OCI-LY3 (cell line): ENCODE measurements around the gene EIF4E.
"Not testable (repeated sequence)": the region's sequence is repeated elsewhere in the genome, so short reads cannot be mapped to it uniquely, and the experiment has no call there.

Experiments
- H2AFZ ChIP-seq: fragments of 200-600, 300-600 bp; shearing (Covaris generic); 2 replicates; pipeline ENCODE4 v1.6.0; 2014; ENCODE audit warnings: antibody characterized with exemption, low read depth, low read length
- H3K27ac ChIP-seq: fragments of 200-600, 300-600 bp; sonication (generic); 2 replicates; pipeline ENCODE4 v1.5.1; 2014; ENCODE audit warnings: mild to moderate bottlenecking, low read length, moderate library complexity, mixed read lengths
- H3K27me3 ChIP-seq: fragments of 200-600, 300-600 bp; sonication (generic); 2 replicates; pipeline ENCODE4 v1.6.1; 2014; ENCODE audit warnings: low read depth, low read length, mixed read lengths
- H3K36me3 ChIP-seq: fragments of 200-600, 300-600 bp; sonication (generic); replicated peaks from 2 replicates; pipeline ENCODE3; 2014; ENCODE audit warnings: low read depth, low read length, mixed read lengths
- H3K4me1 ChIP-seq: fragments of 300-600, 200-600 bp; sonication (generic); 2 replicates; pipeline ENCODE4 v1.6.1; 2014; ENCODE audit warnings: low read length, mixed read lengths
- H3K4me2 ChIP-seq: fragments of 200-600, 300-600 bp; sonication (generic); 2 replicates; pipeline ENCODE4 v1.6.1; 2014; ENCODE audit warnings: low read length, mixed read lengths
- H3K4me3 ChIP-seq: fragments of 300-600, 200-600 bp; sonication (generic); 2 replicates; pipeline ENCODE4 v1.5.1; 2014; ENCODE audit warnings: antibody characterized with exemption, mild to moderate bottlenecking, low read length, moderate library complexity
- H3K79me2 ChIP-seq: fragments of 300-600, 200-600 bp; shearing (Covaris generic); 2 replicates; pipeline ENCODE4 v1.6.1; 2014; ENCODE audit warnings: mild to moderate bottlenecking, low read length, mixed read lengths
- H3K9ac ChIP-seq: fragments of 300-600, 200-600 bp; shearing (Covaris generic); 2 replicates; pipeline ENCODE4 v1.6.0; 2014; ENCODE audit warnings: mild to moderate bottlenecking, low read length, moderate library complexity
- H3K9me3 ChIP-seq: fragments of 200-600, 300-600 bp; shearing (Covaris generic); 2 replicates; pipeline ENCODE4 v1.6.1; 2014; ENCODE audit warnings: low read length, mixed read lengths; ENCODE audit not compliant: insufficient read depth
- H4K20me1 ChIP-seq: fragments of 200-600, 300-600 bp; sonication (generic); 2 replicates; pipeline ENCODE4 v1.6.1; 2016; ENCODE audit warnings: low read length, mixed read lengths; ENCODE audit not compliant: insufficient read depth
- EZH2phosphoT487 ChIP-seq: fragments of 200-600 bp; shearing (Covaris generic); IDR thresholded peaks from 2 replicates; pipeline ENCODE4 v1.6.1; 2018; ENCODE audit warnings: antibody characterized with exemption, mixed run types, low read depth
- TF ChIP-seq, protein P1 (sequence below): fragments of 200-600, 300-600 bp; sonication (generic); IDR thresholded peaks from 2 replicates; pipeline ENCODE4 v1.5.1; 2014; ENCODE audit warnings: antibody characterized with exemption, low read length, low read depth

EIF4E gene

DNA sequence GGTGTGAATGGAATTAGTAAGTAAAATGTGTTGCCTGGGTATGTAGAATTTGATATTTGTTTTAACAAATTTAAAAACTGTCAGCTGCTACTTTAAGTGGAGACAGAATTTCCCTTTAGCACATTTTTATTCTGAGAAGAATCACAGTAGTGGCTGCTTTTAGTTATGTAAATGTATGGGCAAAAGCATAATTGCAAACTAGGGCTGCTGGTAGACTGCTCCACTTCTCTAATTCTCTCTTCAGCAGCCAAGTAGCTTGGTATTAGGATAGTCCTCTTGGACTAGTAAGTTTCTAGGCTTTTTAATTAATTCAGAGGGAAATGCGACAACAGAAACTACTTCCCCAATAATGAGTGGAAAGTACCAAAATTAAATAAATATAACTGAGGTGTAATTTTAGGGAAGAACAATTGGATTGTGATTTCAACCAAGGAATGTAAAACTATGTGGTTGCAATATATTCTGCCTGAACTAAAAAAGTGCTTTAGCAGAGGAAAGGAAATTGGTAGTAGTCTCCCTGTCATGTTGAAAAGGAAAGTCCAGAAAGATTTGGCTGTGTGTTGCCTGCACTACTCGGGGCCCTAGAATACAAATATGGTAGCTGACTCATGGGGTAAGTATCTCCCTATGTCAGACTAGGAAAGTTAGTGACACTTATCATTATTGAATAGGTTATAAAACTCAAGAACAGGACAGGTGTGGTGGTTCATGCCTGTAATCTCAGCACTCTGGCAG, 9.2 kb upstream of the EIF4E start:
- no peak overlapping the region for H3K4me3 ChIP-seq
- no peaks in the 10 kb centered on the region for H3K79me2 ChIP-seq
- TF ChIP-seq, protein P1, sequence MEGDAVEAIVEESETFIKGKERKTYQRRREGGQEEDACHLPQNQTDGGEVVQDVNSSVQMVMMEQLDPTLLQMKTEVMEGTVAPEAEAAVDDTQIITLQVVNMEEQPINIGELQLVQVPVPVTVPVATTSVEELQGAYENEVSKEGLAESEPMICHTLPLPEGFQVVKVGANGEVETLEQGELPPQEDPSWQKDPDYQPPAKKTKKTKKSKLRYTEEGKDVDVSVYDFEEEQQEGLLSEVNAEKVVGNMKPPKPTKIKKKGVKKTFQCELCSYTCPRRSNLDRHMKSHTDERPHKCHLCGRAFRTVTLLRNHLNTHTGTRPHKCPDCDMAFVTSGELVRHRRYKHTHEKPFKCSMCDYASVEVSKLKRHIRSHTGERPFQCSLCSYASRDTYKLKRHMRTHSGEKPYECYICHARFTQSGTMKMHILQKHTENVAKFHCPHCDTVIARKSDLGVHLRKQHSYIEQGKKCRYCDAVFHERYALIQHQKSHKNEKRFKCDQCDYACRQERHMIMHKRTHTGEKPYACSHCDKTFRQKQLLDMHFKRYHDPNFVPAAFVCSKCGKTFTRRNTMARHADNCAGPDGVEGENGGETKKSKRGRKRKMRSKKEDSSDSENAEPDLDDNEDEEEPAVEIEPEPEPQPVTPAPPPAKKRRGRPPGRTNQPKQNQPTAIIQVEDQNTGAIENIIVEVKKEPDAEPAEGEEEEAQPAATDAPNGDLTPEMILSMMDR: no peak
- no peak for TF ChIP-seq EZH2phosphoT487
- H3K36me3 ChIP-seq: no peaks in the 10 kb centered on the region
- H4K20me1 ChIP-seq: no peaks in the 10 kb centered on the region
- no peak overlapping the region for H3K9ac ChIP-seq
- H3K27me3 ChIP-seq: no peaks in the 10 kb centered on the region
- peaks cover 21% of the 10 kb centered on the region for H3K4me1 ChIP-seq
- peak overlapping the region; percentile 6; the same call in 1 of the 2 replicates for H3K4me2 ChIP-seq
- H3K27ac ChIP-seq: no peak overlapping the region
- H2AFZ ChIP-seq: no peak overlapping the region
- H3K9me3 ChIP-seq: no peaks in the 10 kb centered on the region

DNA sequence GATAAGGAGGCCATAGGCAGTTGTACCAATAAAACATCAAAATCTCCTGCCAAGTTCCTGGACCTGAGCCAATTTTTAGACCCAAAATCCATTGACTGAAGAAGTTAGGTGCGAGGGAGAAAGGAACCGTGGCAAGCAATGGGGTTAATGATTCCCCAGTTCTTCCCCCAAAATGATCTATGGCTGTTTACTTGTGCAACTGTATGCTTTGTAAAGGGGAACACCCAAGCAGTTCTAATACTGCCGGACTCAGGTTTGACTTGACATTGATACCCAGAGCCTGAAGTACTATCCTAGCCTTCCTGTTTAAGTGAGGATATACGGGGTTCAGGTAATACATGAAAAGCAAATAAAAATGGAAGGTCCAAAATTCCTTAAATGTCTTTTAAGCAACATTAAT, 6.7 kb upstream of the EIF4E start:
- Histone ChIP-seq H3K9me3 (no peaks in the 10 kb centered on the region), H3K4me3 (no peak overlapping the region), H3K36me3 (peaks cover 1% of the 10 kb centered on the region), H3K27me3 (no peaks in the 10 kb centered on the region), H3K4me1 (peaks cover 24% of the 10 kb centered on the region), H3K79me2 (peaks cover under 1% of the 10 kb centered on the region; the same call in 1 of the 2 replicates), H4K20me1 (no peaks in the 10 kb centered on the region), H2AFZ (no peak overlapping the region), H3K4me2 (no peak overlapping the region), H3K27ac (no peak overlapping the region), H3K9ac (no peak overlapping the region)
- no peak for TF ChIP-seq EZH2phosphoT487
- TF ChIP-seq, protein P1: no peak

DNA sequence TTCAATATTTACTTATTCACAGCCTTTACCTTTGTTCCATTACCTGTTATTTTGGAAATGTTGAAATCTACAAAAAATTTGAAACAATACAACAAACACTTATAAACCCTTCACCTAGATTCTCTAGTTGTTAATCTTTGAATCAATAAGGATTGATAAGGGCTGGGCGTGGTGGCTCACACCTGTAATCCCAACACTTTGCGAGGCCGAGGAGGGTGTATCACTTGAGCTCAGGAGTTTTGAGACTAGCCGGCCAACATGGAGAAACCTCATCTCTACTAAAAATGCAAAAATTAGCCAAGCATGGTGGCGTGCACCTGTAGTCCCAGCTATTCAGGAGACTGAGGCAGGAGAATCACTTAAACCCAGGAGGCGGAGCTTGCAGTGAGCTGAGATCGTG, 5.9 kb upstream of the EIF4E start:
- not testable (repeated sequence) for H3K79me2 ChIP-seq, H2AFZ ChIP-seq, H3K27ac ChIP-seq, H3K9me3 ChIP-seq, H3K27me3 ChIP-seq, H3K4me3 ChIP-seq, H3K4me2 ChIP-seq, H3K36me3 ChIP-seq, H4K20me1 ChIP-seq, H3K9ac ChIP-seq
- H3K4me1 ChIP-seq: peaks cover 28% of the 10 kb centered on the region

DNA sequence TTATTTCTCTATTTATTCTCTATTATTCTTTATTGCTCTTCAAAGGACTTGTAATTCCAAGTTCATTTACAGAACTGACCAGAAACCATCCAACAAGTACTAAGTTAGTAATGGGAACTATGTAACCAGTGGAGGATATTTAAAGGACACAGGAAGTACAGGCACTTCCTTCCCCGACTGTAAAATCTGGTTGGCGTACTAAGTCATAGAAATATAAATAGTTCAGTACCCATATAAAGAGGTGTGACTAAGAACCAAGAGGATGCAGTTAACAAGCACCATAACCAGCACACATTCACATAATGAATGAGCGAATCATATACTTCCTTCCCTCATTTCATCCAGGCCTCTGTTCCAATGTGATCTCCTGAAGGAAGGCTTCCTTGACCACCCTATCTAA, 3.6 kb upstream of the EIF4E start:
- Histone ChIP-seq H3K4me1 (peaks cover 10% of the 10 kb centered on the region), H3K4me2 (no peak overlapping the region), H3K9ac (no peak overlapping the region), H3K4me3 (no peak overlapping the region), H4K20me1 (peaks cover 4% of the 10 kb centered on the region; the same call in 1 of the 2 replicates), H3K9me3 (no peaks in the 10 kb centered on the region), H2AFZ (no peak overlapping the region), H3K79me2 (peaks cover 21% of the 10 kb centered on the region), H3K27ac (no peak overlapping the region), H3K27me3 (no peaks in the 10 kb centered on the region), H3K36me3 (peaks cover 5% of the 10 kb centered on the region)
- TF ChIP-seq, protein P1: no peak
- TF ChIP-seq EZH2phosphoT487: no peak
